Measurements from ENCODE around the gene LITAFD. TPM values are rescaled to one million over a fixed set of nuclear protein-coding genes. Genes with fewer than 3 reads are reported as not detected.
"Not testable (repeated sequence)": the region's sequence is repeated elsewhere in the genome, so short reads cannot be mapped to it uniquely, and the experiment has no call there.

The LITAFD gene
- total RNA-seq, 1 experiment from 2014 or later, result not detected

DNA sequence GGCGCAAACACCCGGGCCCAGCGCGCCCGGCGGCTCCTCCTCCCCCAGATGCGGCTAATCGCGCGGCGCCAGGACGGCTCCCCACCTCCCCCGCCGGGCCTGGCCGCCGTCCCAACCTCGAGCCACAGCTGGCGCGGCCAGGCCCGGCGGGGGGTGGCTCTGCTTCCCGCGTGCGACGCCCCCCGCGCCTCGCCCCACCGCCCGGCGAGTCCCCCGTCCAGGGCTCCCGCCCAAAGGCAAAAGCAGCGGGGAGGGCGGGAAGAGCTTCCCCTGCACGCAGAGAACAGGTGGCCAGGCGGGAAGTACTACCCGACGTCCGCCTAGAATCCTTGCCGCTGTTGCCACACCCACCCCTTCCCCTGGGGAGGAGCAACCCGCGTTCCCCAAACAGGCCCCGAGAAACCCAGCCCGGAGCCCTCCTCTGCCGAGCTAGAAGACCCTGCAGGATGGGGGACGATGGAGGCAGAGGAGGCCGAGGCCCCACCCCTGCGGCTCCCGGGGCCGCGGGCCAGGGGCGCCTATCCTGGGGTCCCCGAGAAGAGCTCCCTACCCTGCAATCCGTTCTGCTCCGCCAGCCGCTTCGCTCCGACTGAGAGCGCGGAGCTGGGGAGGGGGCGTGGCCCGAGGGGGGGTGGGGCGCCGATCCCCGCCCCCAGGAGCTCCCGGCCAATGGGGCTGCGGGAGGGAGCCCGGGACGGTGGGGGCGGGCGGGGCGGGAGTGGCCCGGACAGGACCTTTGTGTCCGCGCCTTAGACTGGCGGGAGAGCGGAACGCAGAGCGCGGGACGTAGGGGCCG lies 13.5 kb upstream of the LITAFD start, which contains the start of gene CARHSP1:
TSS of gene CARHSP1 (minus strand) at position 591 of the 796 bp plus-strand sequence. CDS start 9,678 bp downstream, outside the sequence.
- Histone ChIP-seq H3F3A (ENCODE audit: insufficient read depth, low read depth) (peaks cover 30% of the 10 kb centered on the region), H3K79me2 (ENCODE audit: low read depth) (peaks cover 46% of the 10 kb centered on the region), H3K4me3 (peak within 1 kb of the TSS; percentile 88), H4K20me1 (ENCODE audit: insufficient read depth) (peaks cover 28% of the 10 kb centered on the region), H3K4me2 (peak within 1 kb of the TSS; percentile 93), H3K4me1 (replicated peaks; ENCODE audit: insufficient read depth) (peaks cover 41% of the 10 kb centered on the region), H3K27ac (peak within 1 kb of the TSS; percentile 55), H3K9me2 (ENCODE audit: insufficient read depth) (no peaks in the 10 kb centered on the region), H2AFZ (peak within 1 kb of the TSS; percentile 96), H3K27me3 (ENCODE audit: insufficient read depth, low read depth) (no peaks in the 10 kb centered on the region), H3K36me3 (ENCODE audit: low read depth) (no peaks in the 10 kb centered on the region), H3K9me3 (ENCODE audit: insufficient read depth, low read depth) (no peaks in the 10 kb centered on the region)
- no TSS peak for BruUV-seq (replicated peaks)
- CTCF ChIA-PET, result interaction anchor here (0.6 to 1.0 kb wide), 8 partner anchors 8 to 265 kb away, joined by 3 to 14 read pairs (median 5); no protein-coding TSS in a partner anchor
- TF ChIP-seq, protein P1, sequence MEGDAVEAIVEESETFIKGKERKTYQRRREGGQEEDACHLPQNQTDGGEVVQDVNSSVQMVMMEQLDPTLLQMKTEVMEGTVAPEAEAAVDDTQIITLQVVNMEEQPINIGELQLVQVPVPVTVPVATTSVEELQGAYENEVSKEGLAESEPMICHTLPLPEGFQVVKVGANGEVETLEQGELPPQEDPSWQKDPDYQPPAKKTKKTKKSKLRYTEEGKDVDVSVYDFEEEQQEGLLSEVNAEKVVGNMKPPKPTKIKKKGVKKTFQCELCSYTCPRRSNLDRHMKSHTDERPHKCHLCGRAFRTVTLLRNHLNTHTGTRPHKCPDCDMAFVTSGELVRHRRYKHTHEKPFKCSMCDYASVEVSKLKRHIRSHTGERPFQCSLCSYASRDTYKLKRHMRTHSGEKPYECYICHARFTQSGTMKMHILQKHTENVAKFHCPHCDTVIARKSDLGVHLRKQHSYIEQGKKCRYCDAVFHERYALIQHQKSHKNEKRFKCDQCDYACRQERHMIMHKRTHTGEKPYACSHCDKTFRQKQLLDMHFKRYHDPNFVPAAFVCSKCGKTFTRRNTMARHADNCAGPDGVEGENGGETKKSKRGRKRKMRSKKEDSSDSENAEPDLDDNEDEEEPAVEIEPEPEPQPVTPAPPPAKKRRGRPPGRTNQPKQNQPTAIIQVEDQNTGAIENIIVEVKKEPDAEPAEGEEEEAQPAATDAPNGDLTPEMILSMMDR (conservative IDR thresholded peaks at IDR 0.05), result no peak
- no peak for TF ChIP-seq EZH2 (IDR thresholded peaks at IDR 0.05; ENCODE audit: low read depth)
- POLR2A ChIA-PET (ENCODE audit: unreplicated experiment), result interaction anchor here (0.5 to 1.4 kb wide), 11 partner anchors 10 to 1694 kb away, joined by 3 to 45 read pairs (median 4); partner anchors contain the start of genes HAPSTR1, PMM2 and TMEM186
- peak; percentile 83 to 90 for DNase-seq
- intact Hi-C loops (cut with micrococcal nuclease; ENCODE audit: unreplicated experiment), result loop anchor here (2.0 kb wide), 1 partner anchor 72 kb away; the partner anchor contains the start of genes PMM2 and TMEM186

- H3K79me2 ChIP-seq (ENCODE audit: low read depth), result peaks cover 38% of the 10 kb centered on the region
- H3F3A ChIP-seq (ENCODE audit: insufficient read depth, low read depth), result peaks cover 30% of the 10 kb centered on the region
- H3K36me3 ChIP-seq (ENCODE audit: low read depth), result no peaks in the 10 kb centered on the region
- no peaks in the 10 kb centered on the region for H3K9me2 ChIP-seq (ENCODE audit: insufficient read depth)
- no peaks in the 10 kb centered on the region for H3K9me3 ChIP-seq (ENCODE audit: insufficient read depth, low read depth)
- TF ChIP-seq, protein P1 (conservative IDR thresholded peaks at IDR 0.05), result no peak
- TF ChIP-seq EZH2 (IDR thresholded peaks at IDR 0.05; ENCODE audit: low read depth), result no peak
- intact Hi-C loops (cut with micrococcal nuclease; ENCODE audit: unreplicated experiment), result loop anchor here (2.0 kb wide), 1 partner anchor 73 kb away; the partner anchor contains the start of genes PMM2 and TMEM186
- H3K4me2 ChIP-seq, result peak overlapping the region; percentile 74
- ChIA-PET CTCF (interaction anchor here (0.6 to 1.0 kb wide), 7 partner anchors 9 to 222 kb away, joined by 3 to 14 read pairs (median 4); partner anchors contain the start of gene HAPSTR1), POLR2A (ENCODE audit: unreplicated experiment) (interaction anchor here (0.5 to 1.4 kb wide), 11 partner anchors 9 to 1693 kb away, joined by 3 to 45 read pairs (median 4); partner anchors contain the start of genes HAPSTR1, PMM2 and TMEM186)
- BruUV-seq (replicated peaks), result TSS peak; percentile 99
- peak overlapping the region; percentile 18; the same call in 1 of the 2 replicates for H3K27ac ChIP-seq
- DNase-seq, result no peak
- no peaks in the 10 kb centered on the region for H3K27me3 ChIP-seq (ENCODE audit: insufficient read depth, low read depth)
- H2AFZ ChIP-seq, result 0 out of 2 replicates have a peak overlapping the region, but pooled peaks have one; percentile 21
- H3K4me1 ChIP-seq (replicated peaks; ENCODE audit: insufficient read depth), result peaks cover 35% of the 10 kb centered on the region
- peak overlapping the region; percentile 49 for H3K4me3 ChIP-seq
- peaks cover 20% of the 10 kb centered on the region for H4K20me1 ChIP-seq (ENCODE audit: insufficient read depth)
These were observed 12.8 kb upstream of the LITAFD start for GRCh38 chr16:8869212-8869987.

DNA sequence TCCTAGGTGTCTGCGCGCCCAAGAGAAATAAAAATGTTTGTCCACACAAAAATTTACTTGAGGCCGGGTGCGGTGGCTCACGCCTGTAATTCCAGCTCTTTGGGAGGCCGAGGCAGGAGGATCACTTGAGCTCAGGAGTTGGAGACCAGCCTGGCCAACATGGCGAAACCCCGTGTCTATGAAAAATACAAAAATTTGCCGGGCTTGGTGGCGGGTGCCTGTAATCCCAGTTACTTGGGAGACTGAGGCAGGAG lies 12.2 kb upstream of the LITAFD start:
- ChIA-PET CTCF (interaction anchor here (1.0 kb wide), 1 partner anchor 221 kb away, joined by 4 read pairs; the partner anchor contains the start of gene HAPSTR1), POLR2A (ENCODE audit: unreplicated experiment) (interaction anchor here (0.6 kb wide), 1 partner anchor 110 kb away, joined by 6 read pairs; no protein-coding TSS in a partner anchor)
- peaks cover 33% of the 10 kb centered on the region for H3K79me2 ChIP-seq (ENCODE audit: low read depth)
- H3K4me1 ChIP-seq (replicated peaks; ENCODE audit: insufficient read depth), result peaks cover 29% of the 10 kb centered on the region
- not testable (repeated sequence) for H3K9me3 ChIP-seq (ENCODE audit: insufficient read depth, low read depth); DNase-seq; H3K9me2 ChIP-seq (ENCODE audit: insufficient read depth); H3K4me2 ChIP-seq; BruUV-seq (replicated peaks); H3K27me3 ChIP-seq (ENCODE audit: insufficient read depth, low read depth); H2AFZ ChIP-seq; H3K27ac ChIP-seq; H3K4me3 ChIP-seq; H3K36me3 ChIP-seq (ENCODE audit: low read depth)
- peaks cover 30% of the 10 kb centered on the region for H3F3A ChIP-seq (ENCODE audit: insufficient read depth, low read depth)
- H4K20me1 ChIP-seq (ENCODE audit: insufficient read depth), result peaks cover 17% of the 10 kb centered on the region
- intact Hi-C loops (cut with micrococcal nuclease; ENCODE audit: unreplicated experiment), result loop anchor here (2.0 to 10.0 kb wide), 2 partner anchors 73 to 225 kb away; partner anchors contain the start of genes HAPSTR1, PMM2 and TMEM186
